GM12878 (cell line): ENCODE results near the gene DEF6.

ENCODE experiments used
- CBFB ChIP-seq: IDR thresholded peaks from 2 replicates; pipeline ENCODE4 v1.6.1; 2016; ENCODE audit warnings: antibody characterized with exemption, low read depth
- NKRF ChIP-seq: fragments of 450-650 bp; conservative IDR thresholded peaks from 2 replicates; pipeline ENCODE4 v1.6.1; 2017; ENCODE audit warnings: mild to moderate bottlenecking, moderate library complexity
- ZZZ3 ChIP-seq: IDR thresholded peaks from 2 replicates; pipeline ENCODE4 v1.6.1; 2011; ENCODE audit warnings: low read depth; ENCODE audit not compliant: control insufficient read depth, insufficient read length

DNA sequence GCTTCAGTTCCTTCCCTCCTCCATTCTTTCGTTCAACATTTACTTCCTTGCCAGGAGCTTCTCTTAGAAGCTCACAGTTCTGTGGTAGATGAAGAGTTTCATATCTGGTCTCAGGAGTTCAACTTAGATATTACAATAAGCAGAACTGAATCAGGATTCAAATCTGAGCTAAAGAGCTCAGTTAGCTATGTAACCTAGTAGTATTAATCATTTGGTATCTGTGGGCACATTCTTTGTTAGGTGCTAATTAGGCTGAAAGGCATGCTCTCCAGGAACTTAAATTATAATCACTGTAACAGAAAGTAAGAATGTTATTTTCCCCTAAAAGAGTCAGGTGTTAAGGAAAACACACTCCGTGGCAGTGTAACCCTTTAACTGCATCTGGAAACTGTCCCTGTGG is 29.7 kb upstream of the DEF6 start:
- TF ChIP-seq CBFB = no peak
- no peak for TF ChIP-seq NKRF
- TF ChIP-seq ZZZ3 = no peak
